K562 (cell line): ENCODE data around the gene ANKDD1A. TPM values are rescaled to one million over a fixed set of nuclear protein-coding genes. Genes with fewer than 3 reads are reported as not detected.

Experiments
- ATAC-seq: fragments of 200-7000 bp; cut with Tn5 transposase; 3 replicates; pipeline ENCODE4 v1.9.1; 2020; ENCODE audit warnings: moderate library complexity
- BruUV-seq: library from RNA; stranded (reverse); fragments of 400-500 nt; replicated peaks from 2 replicates; lab custom pipeline; 2021; lab: Mats Ljungman, UMichigan
- CTCF ChIA-PET: fragments of 300-600 bp; formaldehyde crosslinking; extraction: SDS; loops from one replicate; lab custom pipeline; 2021; ENCODE audit warnings: low intra/inter-chr PET ratio; lab: Yijun Ruan, JAX
- POLR2A ChIA-PET: fragments of 300-600, 350-650 bp; sonication (Branson Sonifier 250); formaldehyde crosslinking; extraction: SDS; loops from one replicate; lab custom pipeline; 2021; ENCODE audit warnings: antibody characterized with exemption, inconsistent platforms; lab: Yijun Ruan, JAX
- DNase-seq, 4 experiments: peaks; one replicate each; pipeline versions ENCODE4 v3.0.0 to v3.0.0-alpha.2; 2011 to 2018; ENCODE audit warnings: low spot score in 3 of 4, mixed read lengths in 3 of 4; ENCODE audit errors: extremely low read depth in 1 of 4
- FAIRE-seq: peaks from 2 replicates; lab custom pipeline; 2011; peaks lifted over from hg19 to GRCh38; lab: Jason Lieb, UNC
- H2AFZ ChIP-seq: 2 replicates; pipeline ENCODE4 v1.6.0; 2011; ENCODE audit warnings: low read depth, low read length, control low read depth, inconsistent platforms
- H3K27ac ChIP-seq: fragments of 200-600 bp; 3 replicates; pipeline ENCODE4 v1.8.0; 2011; ENCODE audit warnings: low read depth, mild to moderate bottlenecking, control low read depth, inconsistent platforms, low read length, moderate library complexity, mixed read lengths; ENCODE audit errors: extremely low read depth
- H3K27me3 ChIP-seq, 2 experiments: fragments of 300-600 bp in 1 of 2; 2 replicates in 1 of 2; 3 replicates in 1 of 2; pipeline versions ENCODE4 v1.6.0 to v1.8.0; 2011; ENCODE audit warnings: inconsistent platforms in 2 of 2, low read length in 2 of 2, mild to moderate bottlenecking in 1 of 2, mixed read lengths in 1 of 2, moderate library complexity in 1 of 2; ENCODE audit not compliant: control insufficient read depth in 2 of 2, insufficient read depth in 2 of 2
- H3K36me3 ChIP-seq: fragments of 300-600 bp; 3 replicates; pipeline ENCODE4 v1.8.0; 2011; ENCODE audit warnings: mild to moderate bottlenecking, low read length, inconsistent platforms; ENCODE audit not compliant: control insufficient read depth, insufficient read depth
- H3K4me1 ChIP-seq, 2 experiments: fragments of 200-600 bp in 1 of 2; replicated peaks in 1 of 2; 2 replicates in 1 of 2; 3 replicates in 1 of 2; pipeline versions ENCODE4 v1.5.1 to v1.8.0; 2011; ENCODE audit warnings: inconsistent platforms in 2 of 2, low read length in 2 of 2, mild to moderate bottlenecking in 1 of 2, mixed read lengths in 1 of 2, moderate library complexity in 1 of 2; ENCODE audit not compliant: control insufficient read depth in 2 of 2, insufficient read depth in 2 of 2
- H3K4me2 ChIP-seq: 2 replicates; pipeline ENCODE4 v1.6.1; 2011; ENCODE audit warnings: low read length, control low read depth, inconsistent platforms, mixed read lengths; ENCODE audit not compliant: insufficient read depth
- H3K4me3 ChIP-seq: fragments of 200-600 bp; sonication (generic), shearing (Covaris generic); 2 replicates; pipeline ENCODE4 v1.5.1; 2016; ENCODE audit warnings: control low read depth, inconsistent platforms
- H3K79me2 ChIP-seq: fragments of 200-600 bp; 3 replicates; pipeline ENCODE4 v1.8.0; 2011; ENCODE audit warnings: low read length, inconsistent platforms; ENCODE audit not compliant: control insufficient read depth, insufficient read depth
- H3K9ac ChIP-seq, 2 experiments: 2 replicates each; pipeline versions ENCODE4 v1.6.0 to v1.6.1; 2011; ENCODE audit warnings: low read depth in 2 of 2, low read length in 2 of 2, control low read depth in 1 of 2, inconsistent platforms in 1 of 2, mild to moderate bottlenecking in 1 of 2, mixed read lengths in 1 of 2; ENCODE audit not compliant: insufficient read depth in 1 of 2
- H3K9me1 ChIP-seq: one replicate; pipeline ENCODE4 v1.6.0; 2011; ENCODE audit warnings: inconsistent platforms, mild to moderate bottlenecking, low read length, moderate library complexity; ENCODE audit not compliant: control insufficient read depth, insufficient read depth
- H3K9me3 ChIP-seq: replicated peaks from 2 replicates; pipeline ENCODE4 v1.5.1; 2011; ENCODE audit warnings: low read depth, low read length, inconsistent platforms; ENCODE audit not compliant: control insufficient read depth, insufficient read depth
- H4K20me1 ChIP-seq: replicated peaks from 2 replicates; pipeline ENCODE4 v1.6.1; 2011; ENCODE audit warnings: low read length, inconsistent platforms, mixed read lengths; ENCODE audit not compliant: control insufficient read depth, insufficient read depth
- CXXC5 ChIP-seq: fragments of 250-450 bp; sonication (Bioruptor Pico); IDR thresholded peaks from 2 replicates; pipeline ENCODE4 v1.8.0; 2022; ENCODE audit warnings: inconsistent platforms, mild to moderate bottlenecking, moderate library complexity
- HDGF ChIP-seq: fragments of 450-650 bp; IDR thresholded peaks from 2 replicates; pipeline ENCODE4 v1.6.1; 2016
- KLF13 ChIP-seq: fragments of 450-650 bp; IDR thresholded peaks from 2 replicates; pipeline ENCODE4 v1.6.1; 2016; ENCODE audit warnings: missing genetic modification characterization, low read depth, mild to moderate bottlenecking, missing compliant biosample characterization, moderate library complexity, borderline replicate concordance
- MCM2 ChIP-seq: fragments of 450-650 bp; IDR thresholded peaks from 2 replicates; pipeline ENCODE4 v1.6.1; 2017; ENCODE audit warnings: low read depth, mild to moderate bottlenecking
- POLR2G ChIP-seq: fragments of 200-400 bp; formaldehyde crosslinking; IDR thresholded peaks from 2 replicates; pipeline ENCODE4 v1.6.1; 2017; ENCODE audit warnings: low read depth, mild to moderate bottlenecking, antibody characterized with exemption, low read length, moderate library complexity
- TBL1XR1 ChIP-seq, 2 experiments: IDR thresholded peaks; 2 replicates each; pipeline ENCODE4 v1.6.1; 2012; ENCODE audit warnings: improper control_type of control experiment in 2 of 2, low read length in 2 of 2, mild to moderate bottlenecking in 1 of 2
- ZNF197 ChIP-seq: fragments of 200-800 bp; sonication (Bioruptor generic); IDR thresholded peaks from 2 replicates; pipeline ENCODE4 v1.6.1; 2016; ENCODE audit warnings: low read depth, missing genetic modification characterization, missing compliant biosample characterization
- ZNF217 ChIP-seq: sonication (generic); formaldehyde crosslinking; IDR thresholded peaks from 2 replicates; pipeline ENCODE4 v1.8.0; 2022; ENCODE audit warnings: mild to moderate bottlenecking, missing genetic modification reagents
- WGBS: fragments of 100-300 bp; shearing (Covaris generic); methylation state at CpG from one replicate; pipeline ENCODE4 v1.1.6; 2016; ENCODE audit warnings: low coverage, mixed read lengths; ENCODE audit not compliant: insufficient coverage; ENCODE audit errors: missing lambda C conversion rate; 5-methylcytosine and 5-hydroxymethylcytosine counted together
- in situ Hi-C: fragments of 300-500 bp; cut with MboI; formaldehyde crosslinking; loops from 4 replicates; pipeline ENCODE4 v1.15.0; 2018; ENCODE audit warnings: inconsistent platforms, mixed read lengths
- intact Hi-C: fragments of 100-400 bp; cut with micrococcal nuclease; formaldehyde crosslinking; loops from 2 replicates; pipeline ENCODE4 v1.14.2; 2022
- polyA plus RNA-seq, 8 experiments: library from polyadenylated mRNA; depleted of rRNA in 4 of 8; stranded (reverse) in 5 of 8; unstranded in 3 of 8; fragments of >200 nt; fragmentation: Nextera tagmentation in 2 of 8; fragmentation: Illumina TruSeq in 1 of 8; extraction: Ambion mirVana in 2 of 8; extraction: Trizol in 1 of 8; gene quantifications; 2 replicates each; pipeline versions ENCODE4 v1.2.1 to v1.2.3, GENCODE V29; 2011 to 2014; ENCODE audit warnings: inconsistent platforms in 1 of 8, missing spikeins in 1 of 8
- total RNA-seq, 7 experiments: library from RNA; depleted of rRNA in 6 of 7; stranded (reverse); fragments of >200 nt in 6 of 7; fragmentation: Illumina TruSeq in 2 of 7; extraction: Trizol in 2 of 7; gene quantifications; 2 replicates each; pipeline versions ENCODE4 v1.2.1 to v1.2.3, GENCODE V29; 2011 to 2021; ENCODE audit warnings: low replicate concordance in 1 of 7
- TF ChIP-seq, protein P1 (sequence below): sonication (generic); formaldehyde crosslinking; IDR thresholded peaks from 2 replicates; pipeline ENCODE4 v1.8.1; 2023; ENCODE audit warnings: mild to moderate bottlenecking, missing genetic modification reagents

The ANKDD1A gene
- total and polyA plus RNA-seq, 9 of the 15 experiments (the other 6 are each of a cell fraction or from before 2014, with no cell fraction given) = 0.08 to 0.80 (median 0.43) TPM

DNA sequence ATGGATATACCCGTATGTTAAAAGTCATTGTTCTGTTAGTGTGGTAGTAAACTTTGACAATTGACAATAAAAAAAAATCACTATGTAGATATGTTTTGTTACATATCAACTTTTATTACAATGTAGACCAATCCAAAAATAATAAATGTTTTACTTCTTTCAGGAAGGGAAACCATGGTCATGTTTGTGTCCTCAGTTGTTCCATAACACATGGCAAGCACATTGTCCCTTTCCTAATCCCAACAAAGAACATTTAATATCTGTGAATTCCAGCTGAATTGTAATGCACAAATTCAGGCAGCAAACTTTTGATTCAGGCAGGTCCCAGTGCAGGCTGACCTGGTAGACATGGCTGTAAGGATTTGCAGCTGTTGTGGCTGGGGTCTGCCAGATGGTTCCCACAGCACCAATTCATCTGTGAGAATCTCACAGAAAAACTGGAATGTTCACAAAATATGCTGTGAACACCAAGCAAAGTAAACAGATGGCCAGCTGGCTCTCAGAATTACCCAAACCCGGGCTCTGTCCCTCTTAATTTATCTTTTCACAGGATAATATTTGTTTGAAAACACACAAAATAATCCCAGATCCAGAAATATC lies 79.9 kb downstream of the ANKDD1A start:
- peaks cover 5 to 14% of the 10 kb centered on the region in 2 experiments; a peak in 4 of 5 replicates for H3K4me1 ChIP-seq
- no peaks in the 10 kb centered on the region for H3K9me3 ChIP-seq
- no peaks in the 10 kb centered on the region for H4K20me1 ChIP-seq
- ChIA-PET CTCF (no interaction called here), POLR2A (interaction anchor here (1.5 kb wide), 1 partner anchor 12 kb away, joined by 3 read pairs; no protein-coding TSS in a partner anchor)
- in situ Hi-C loops = no loop called here
- H3K27ac ChIP-seq = no peak overlapping the region
- no peaks in the 10 kb centered on the region for H3K9me1 ChIP-seq
- WGBS = 56% methylated on average over 2 of the region's 2 CpGs
- no peak overlapping the region for H3K9ac ChIP-seq
- FAIRE-seq = no peak
- H3K36me3 ChIP-seq = peaks cover 10% of the 10 kb centered on the region; the same call in 1 of the 3 replicates
- intact Hi-C loops = no loop called here
- BruUV-seq = no TSS peak
- H2AFZ ChIP-seq = peak overlapping the region; percentile 60
- no peaks in the 10 kb centered on the region for H3K27me3 ChIP-seq
- H3K4me2 ChIP-seq = no peak overlapping the region
- no peak overlapping the region for H3K4me3 ChIP-seq
- DNase-seq = no peak
- H3K79me2 ChIP-seq = peaks cover 23% of the 10 kb centered on the region
- no peak for ATAC-seq
- no peak for TF ChIP-seq MCM2
- TF ChIP-seq POLR2G = no peak
- no peak for TF ChIP-seq KLF13 (tag)
- no peak for TF ChIP-seq TBL1XR1 (IDR thresholded peaks at IDR 0.05; ENCODE audit: low read length in 2 of 2)
- TF ChIP-seq, protein P1, sequence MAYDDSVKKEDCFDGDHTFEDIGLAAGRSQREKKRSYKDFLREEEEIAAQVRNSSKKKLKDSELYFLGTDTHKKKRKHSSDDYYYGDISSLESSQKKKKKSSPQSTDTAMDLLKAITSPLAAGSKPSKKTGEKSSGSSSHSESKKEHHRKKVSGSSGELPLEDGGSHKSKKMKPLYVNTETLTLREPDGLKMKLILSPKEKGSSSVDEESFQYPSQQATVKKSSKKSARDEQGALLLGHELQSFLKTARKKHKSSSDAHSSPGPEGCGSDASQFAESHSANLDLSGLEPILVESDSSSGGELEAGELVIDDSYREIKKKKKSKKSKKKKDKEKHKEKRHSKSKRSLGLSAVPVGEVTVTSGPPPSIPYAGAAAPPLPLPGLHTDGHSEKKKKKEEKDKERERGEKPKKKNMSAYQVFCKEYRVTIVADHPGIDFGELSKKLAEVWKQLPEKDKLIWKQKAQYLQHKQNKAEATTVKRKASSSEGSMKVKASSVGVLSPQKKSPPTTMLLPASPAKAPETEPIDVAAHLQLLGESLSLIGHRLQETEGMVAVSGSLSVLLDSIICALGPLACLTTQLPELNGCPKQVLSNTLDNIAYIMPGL (CRISPR knock-in tag) = no peak
- TF ChIP-seq CXXC5 (CRISPR knock-in tag) = no peak
- TF ChIP-seq ZNF217 (CRISPR knock-in tag) = no peak
- TF ChIP-seq ZNF197 (CRISPR knock-in tag) = no peak
- TF ChIP-seq HDGF = no peak
